HepG2 (cell line): ENCODE measurements around the gene AXIN1. TPM values are rescaled to one million over a fixed set of nuclear protein-coding genes. Genes with fewer than 3 reads are reported as not detected.

Source experiments
- FOSL2 ChIP-seq: sonication (generic); formaldehyde crosslinking; IDR thresholded peaks from 2 replicates; pipeline ENCODE4 v1.4.0; 2020; ENCODE audit warnings: missing genetic modification reagents
- GABPA ChIP-seq, 2 experiments: IDR thresholded peaks; 2 replicates each; pipeline ENCODE4 v1.6.1; 2011 to 2016; ENCODE audit warnings: low read depth in 2 of 2, low read length in 1 of 2, missing biosample characterization in 1 of 2, missing genetic modification characterization in 1 of 2
- GATAD1 ChIP-seq: IDR thresholded peaks from 2 replicates; pipeline ENCODE4 v1.6.1; 2016; ENCODE audit warnings: missing genetic modification reagents, missing compliant biosample characterization
- NFIC ChIP-seq: IDR thresholded peaks from 2 replicates; pipeline ENCODE4 v1.6.1; 2012; ENCODE audit warnings: mild to moderate bottlenecking, low read length, inconsistent platforms
- NFYB ChIP-seq: sonication (generic); formaldehyde crosslinking; IDR thresholded peaks from 2 replicates; pipeline ENCODE4 v1.4.0; 2020; ENCODE audit warnings: missing genetic modification reagents
- POLR2G ChIP-seq: fragments of 200-400 bp; formaldehyde crosslinking; IDR thresholded peaks from 2 replicates; pipeline ENCODE4 v1.6.1; 2018; ENCODE audit warnings: mild to moderate bottlenecking, low read depth, low read length, moderate library complexity
- RAD21 ChIP-seq: fragments of 450-650 bp; formaldehyde crosslinking; IDR thresholded peaks from 2 replicates; pipeline ENCODE4 v1.5.0; 2020; ENCODE audit warnings: mild to moderate bottlenecking
- RXRA ChIP-seq: sonication (generic); formaldehyde crosslinking; IDR thresholded peaks from 2 replicates; pipeline ENCODE4 v1.5.1; 2020; ENCODE audit warnings: missing genetic modification reagents
- SNAPC2 ChIP-seq: sonication (generic); formaldehyde crosslinking; IDR thresholded peaks from 2 replicates; pipeline ENCODE4 v1.8.1; 2022; ENCODE audit warnings: mild to moderate bottlenecking, missing genetic modification reagents
- SP1 ChIP-seq, 2 experiments: fragments of 450-650 bp in 1 of 2; sonication (generic) in 1 of 2; formaldehyde crosslinking in 1 of 2; IDR thresholded peaks; 2 replicates each; pipeline versions ENCODE4 v1.4.0 to v1.6.1; 2016 to 2020; ENCODE audit warnings: missing genetic modification reagents in 1 of 2
- SYNCRIP ChIP-seq: fragments of 200-400 bp; formaldehyde crosslinking; IDR thresholded peaks from 2 replicates; pipeline ENCODE4 v1.6.1; 2018; ENCODE audit warnings: mild to moderate bottlenecking, low read depth, low read length; ENCODE audit not compliant: insufficient read depth
- UBTF ChIP-seq: sonication (generic); formaldehyde crosslinking; IDR thresholded peaks from 2 replicates; pipeline ENCODE4 v1.4.0; 2020; ENCODE audit warnings: mild to moderate bottlenecking, missing genetic modification reagents
- ZGPAT ChIP-seq: IDR thresholded peaks from 2 replicates; pipeline ENCODE4 v1.6.1; 2016; ENCODE audit warnings: mild to moderate bottlenecking
- ZNF430 ChIP-seq: sonication (generic); formaldehyde crosslinking; IDR thresholded peaks from 2 replicates; pipeline ENCODE4 v1.9.0; 2021; ENCODE audit warnings: mild to moderate bottlenecking, missing genetic modification reagents
- ZNF441 ChIP-seq: sonication (generic); formaldehyde crosslinking; IDR thresholded peaks from 2 replicates; pipeline ENCODE4 v1.7.0; 2021; ENCODE audit warnings: missing genetic modification reagents, borderline replicate concordance
- ZNF687 ChIP-seq: sonication (generic); formaldehyde crosslinking; IDR thresholded peaks from 2 replicates; pipeline ENCODE4 v1.5.1; 2020; ENCODE audit warnings: mild to moderate bottlenecking, missing genetic modification reagents, moderate library complexity
- ZNF777 ChIP-seq: sonication (generic); formaldehyde crosslinking; IDR thresholded peaks from 2 replicates; pipeline ENCODE4 v1.4.0; 2020; ENCODE audit warnings: missing genetic modification reagents
- ZNF800 ChIP-seq: sonication (generic); formaldehyde crosslinking; IDR thresholded peaks from 2 replicates; pipeline ENCODE4 v1.4.0; 2020; ENCODE audit warnings: missing genetic modification reagents
- polyA plus RNA-seq, 8 experiments: library from polyadenylated mRNA; depleted of rRNA in 3 of 8; stranded (reverse) in 7 of 8; unstranded in 1 of 8; fragments of >200 nt; fragmentation: Illumina TruSeq in 4 of 8; extraction: Trizol in 4 of 8; gene quantifications; 2 replicates each; pipeline versions ENCODE4 v1.2.1 to v1.2.3, GENCODE V29; 2011 to 2016; ENCODE audit warnings: low read depth in 4 of 8, missing spikeins in 1 of 8, mixed read lengths in 1 of 8; ENCODE audit not compliant: insufficient read depth in 1 of 8
- total RNA-seq, 5 experiments: library from RNA; depleted of rRNA; stranded (reverse); fragments of >200 nt; fragmentation: Illumina TruSeq; extraction: Trizol; gene quantifications; 2 replicates each; pipeline ENCODE4 v1.2.3, GENCODE V29; 2016; ENCODE audit warnings: low read depth in 1 of 5

AXIN1 gene
- total and polyA plus RNA-seq, 2 of the 13 experiments (the other 11 are each of a cell fraction or from before 2014, with no cell fraction given) = 24.0 to 26.0 TPM

- TF ChIP-seq NFYB (CRISPR knock-in tag) (0 out of 2 replicates have a peak, but pooled peaks have one; percentile 25), POLR2G (peak; percentile 60), ZNF687 (CRISPR knock-in tag) (peak; percentile 79; the same call in 1 of the 2 replicates), NFIC (no peak), RXRA (0 out of 2 replicates have a peak, but pooled peaks have one; percentile 33), ZNF777 (CRISPR knock-in tag) (no peak), ZNF800 (CRISPR knock-in tag) (0 out of 2 replicates have a peak, but pooled peaks have one; percentile 45), ZNF430 (CRISPR knock-in tag) (0 out of 2 replicates have a peak, but pooled peaks have one; percentile 66), SYNCRIP (no peak), SP1 (IDR thresholded peaks at IDR 0.05) (0 out of 2 replicates have a peak, but pooled peaks have one; percentile 30), SP1 (CRISPR knock-in tag; IDR thresholded peaks at IDR 0.05) (peak; percentile 81), GATAD1 (CRISPR knock-in tag) (0 out of 2 replicates have a peak, but pooled peaks have one; percentile 35), FOSL2 (no peak), UBTF (CRISPR knock-in tag) (peak; percentile 31; the same call in 1 of the 2 replicates), ZNF441 (CRISPR knock-in tag) (peak; percentile 90), SNAPC2 (CRISPR knock-in tag) (0 out of 2 replicates have a peak, but pooled peaks have one; percentile 38), RAD21 (CRISPR knock-in tag) (peak; percentile 58), GABPA (IDR thresholded peaks at IDR 0.05; ENCODE audit: low read depth, low read length) (peak; percentile 32; the same call in 1 of the 2 replicates), GABPA (CRISPR knock-in tag; IDR thresholded peaks at IDR 0.05; ENCODE audit: low read depth) (no peak; the same call in 1 of the 2 replicates), ZGPAT (CRISPR knock-in tag) (peak; percentile 47; the same call in 1 of the 2 replicates)
Measured at GRCh38 chr16:352547-353403, at the start of gene AXIN1 (continued).
